DMS79 treated with DMSO at 0.1 percent for 48 hours (cell line): ENCODE results near the gene AMFR.
A peak's percentile ranks its signal among the peaks of the same experiment; 100 is the strongest.
"Not testable (repeated sequence)": the region's sequence is repeated elsewhere in the genome, so short reads cannot be mapped to it uniquely, and the experiment has no call there.

Source experiments
- DNase-seq: peaks from one replicate; lab custom pipeline; 2025; lab: John Stamatoyannopoulos, UW

AMFR gene

GRCh38 chr16:56388209-56388608, 37.1 kb downstream of the AMFR start:
- no peak for DNase-seq

- DNase-seq, result no peak
These were observed 37.9 kb downstream of the AMFR start for GRCh38 chr16:56387396-56387795.

GRCh38 chr16:56384074-56384721, 41.1 kb downstream of the AMFR start:
- DNase-seq, result no peak

- DNase-seq, result no peak
These were observed 42.4 kb downstream of the AMFR start for GRCh38 chr16:56382901-56383355.

- no peak for DNase-seq
These were observed 42.9 kb downstream of the AMFR start for GRCh38 chr16:56382459-56382858.

- DNase-seq, result not testable (repeated sequence)
These were observed 44.4 kb downstream of the AMFR start for GRCh38 chr16:56380778-56381485.

DNA sequence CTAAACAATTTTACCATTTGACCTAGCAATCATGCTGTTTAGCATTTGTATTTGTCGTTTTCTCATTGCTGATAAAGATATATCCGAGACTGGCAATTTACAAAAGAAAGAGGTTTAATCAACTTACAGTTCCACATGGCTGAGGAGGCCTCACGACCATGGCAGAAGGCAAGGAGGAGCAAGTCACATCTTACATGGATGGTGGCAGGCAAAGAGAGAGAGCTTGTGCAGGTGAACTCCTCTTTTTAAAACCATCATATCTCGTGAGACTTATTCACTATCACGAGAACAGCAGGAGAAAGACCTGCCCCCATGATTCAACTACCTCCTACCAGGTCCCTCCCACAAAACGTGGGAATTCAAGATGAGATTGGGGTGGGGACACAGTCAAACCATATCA, 46.3 kb downstream of the AMFR start:
- DNase-seq, result not testable (repeated sequence)

DNA sequence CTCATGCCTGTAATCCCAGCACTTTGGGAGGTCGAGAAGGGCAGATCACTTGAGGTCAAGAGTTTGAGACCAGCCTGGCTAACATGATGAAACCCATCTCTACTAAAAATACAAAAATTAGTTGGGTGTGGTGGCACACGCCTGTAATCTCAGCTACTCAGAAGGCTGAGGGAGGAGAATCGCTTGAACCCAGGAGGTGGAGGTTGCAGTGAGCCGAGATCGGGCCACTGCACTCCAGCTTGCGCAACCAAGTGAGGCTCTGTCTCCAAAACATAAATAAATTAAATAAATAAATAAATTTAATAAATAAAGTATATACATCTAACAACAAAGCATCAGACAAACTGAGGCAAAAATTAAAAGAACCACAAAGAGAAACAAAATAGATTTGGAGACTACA, 49.6 kb downstream of the AMFR start:
- DNase-seq, result not testable (repeated sequence)

- peak; percentile 40 for DNase-seq
These were observed 52.3 kb downstream of the AMFR start for GRCh38 chr16:56373003-56373402.

DNA sequence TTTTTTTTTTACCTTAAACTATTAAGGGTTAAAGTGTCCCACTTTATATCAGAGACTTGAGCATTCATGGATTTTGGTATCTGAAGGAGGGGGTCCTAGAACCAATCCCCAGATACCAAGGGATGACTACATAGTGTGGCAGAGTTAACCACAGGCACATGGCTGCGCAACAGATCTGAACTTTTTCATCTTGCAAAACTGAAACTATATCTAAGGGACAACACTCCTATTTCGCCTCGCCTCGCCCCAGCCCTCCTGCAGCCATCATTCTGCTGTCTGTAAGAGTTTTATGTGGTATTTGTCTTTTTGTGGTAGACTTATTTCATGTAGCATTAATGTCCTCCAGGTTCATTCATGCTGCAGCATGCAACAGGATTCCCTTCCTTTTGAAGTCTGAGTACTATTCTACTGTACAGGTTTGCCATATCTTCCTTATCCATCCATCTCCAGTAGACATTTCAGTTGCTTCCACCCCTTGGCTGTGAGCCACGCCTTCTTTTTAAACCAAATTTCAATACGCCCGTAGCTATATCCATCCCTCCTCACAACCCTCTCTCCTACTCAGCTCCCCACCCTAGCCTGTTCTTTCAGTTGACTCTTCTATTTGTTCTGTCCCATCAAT, 53.2 kb downstream of the AMFR start:
- DNase-seq, result no peak

DNA sequence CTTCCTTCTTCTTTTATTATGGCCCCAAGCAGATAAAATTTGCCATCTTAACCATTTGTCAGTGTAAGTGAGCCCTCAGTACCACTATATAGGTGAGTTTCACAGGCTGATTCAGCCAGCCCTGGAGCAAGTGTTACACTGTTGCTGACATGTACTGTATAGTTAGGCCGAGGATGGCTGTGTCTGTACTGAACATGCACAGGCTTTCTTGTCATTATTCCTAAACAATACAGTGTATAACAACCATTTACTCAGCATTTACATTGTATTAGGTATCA, 53.7 kb downstream of the AMFR start:
- DNase-seq, result no peak

DNA sequence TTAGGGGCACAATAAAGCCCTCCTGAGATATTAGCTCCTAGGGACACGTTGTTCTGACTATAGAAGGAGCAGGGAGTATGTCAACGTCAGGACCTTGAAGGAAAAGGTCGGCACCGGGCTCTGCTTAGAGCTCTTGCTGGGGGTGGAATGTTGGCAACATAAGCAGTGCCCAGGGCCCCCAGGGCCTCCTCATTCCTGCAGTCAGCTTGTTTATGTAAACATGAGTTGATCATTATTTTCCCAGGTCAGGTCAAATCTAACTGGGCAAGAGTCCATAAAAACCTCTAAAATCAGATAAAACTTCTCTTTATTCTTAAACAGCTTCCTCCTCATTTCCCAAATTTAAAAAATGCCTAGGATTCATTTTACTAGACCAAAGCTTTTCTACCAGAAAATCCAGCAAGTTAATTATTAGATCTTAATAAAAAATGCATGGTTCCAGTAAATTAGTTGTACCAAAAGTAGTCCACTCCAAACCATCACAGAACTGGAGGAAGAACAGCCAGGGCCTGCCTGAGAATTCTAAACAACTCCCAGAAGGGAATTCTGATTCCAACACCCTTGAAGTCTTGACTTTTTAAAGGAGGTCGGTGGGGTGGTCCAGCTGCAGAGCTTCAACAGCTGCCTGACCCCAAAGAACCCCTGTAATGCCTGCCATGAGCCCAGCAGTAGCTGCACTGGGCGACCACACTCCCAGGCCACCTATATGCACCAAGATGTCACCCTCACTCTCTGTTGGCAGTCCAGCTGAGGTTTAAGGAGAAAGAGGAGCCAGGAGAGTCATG, 54.3 kb downstream of the AMFR start:
- no peak for DNase-seq

DNA sequence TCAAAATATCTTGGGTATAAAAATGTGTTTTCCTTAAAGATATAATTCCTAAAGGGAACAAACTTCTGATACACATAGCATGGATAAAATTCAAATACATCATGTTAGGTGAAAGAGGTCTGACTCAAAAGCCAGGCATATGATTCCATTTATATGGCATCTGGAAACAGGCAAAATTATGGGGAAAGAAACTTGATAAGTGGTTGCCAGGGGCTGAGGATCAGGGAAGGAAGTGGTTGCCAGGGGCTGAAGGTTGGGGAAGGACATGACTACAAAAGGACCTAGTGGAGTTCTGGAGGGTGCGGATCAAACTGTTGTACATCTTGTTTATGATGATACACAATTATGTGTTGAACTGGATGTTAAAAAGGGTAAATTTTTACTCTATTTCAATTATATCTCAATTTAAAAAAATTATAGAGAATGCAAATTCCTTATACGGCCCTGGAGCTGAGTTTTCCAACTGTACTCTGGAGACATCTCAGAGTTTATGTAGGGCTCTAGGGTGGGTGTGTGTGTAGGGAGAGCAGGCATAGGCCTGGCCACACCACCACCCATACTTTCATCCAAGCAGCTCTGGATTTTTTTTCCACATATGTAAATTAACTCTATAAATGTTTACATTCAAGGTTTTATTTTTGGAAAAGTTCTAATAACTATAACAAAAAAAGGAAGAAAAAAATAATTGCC, 55.0 kb downstream of the AMFR start:
- no peak for DNase-seq

DNA sequence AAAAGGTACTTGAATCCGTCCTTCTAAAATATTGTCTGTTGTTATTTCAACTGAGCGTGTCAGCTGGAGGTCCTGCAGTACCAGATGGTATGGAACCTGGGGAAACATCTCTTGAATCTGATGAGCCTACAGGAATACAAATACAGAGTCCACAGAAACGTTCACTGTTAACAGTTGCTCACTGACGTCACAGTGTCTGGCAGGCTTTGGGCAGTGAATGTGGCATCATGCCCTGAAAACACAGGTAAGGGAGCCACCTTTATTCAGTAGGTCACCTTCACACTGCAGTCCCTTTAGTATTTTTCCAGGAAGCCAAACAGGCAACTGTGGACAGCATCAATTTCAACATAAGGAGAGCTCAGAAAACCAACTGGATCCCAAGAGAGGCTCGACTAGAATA, 56.1 kb downstream of the AMFR start:
- DNase-seq, result no peak

GRCh38 chr16:56368545-56368944, 56.8 kb downstream of the AMFR start:
- no peak for DNase-seq

DNA sequence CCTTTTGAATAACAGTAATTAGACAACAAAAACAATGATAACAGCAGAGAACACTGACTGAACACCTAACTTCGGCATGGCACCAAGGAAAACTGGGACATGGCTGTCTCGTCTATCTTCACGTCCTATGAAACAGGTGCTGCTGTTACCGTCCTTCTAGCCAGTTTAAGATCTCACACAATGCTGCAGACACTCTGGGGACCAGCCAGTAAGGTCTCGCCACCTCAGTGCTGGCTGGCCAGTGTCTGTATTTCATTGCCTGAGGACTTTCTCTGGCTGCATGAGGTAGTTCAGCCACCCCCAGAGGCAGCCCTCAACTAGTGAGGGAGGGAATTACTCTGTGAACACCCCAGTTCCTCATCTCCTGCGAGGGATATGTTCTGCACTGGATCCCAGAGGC, 57.6 kb downstream of the AMFR start:
- no peak for DNase-seq

DNA sequence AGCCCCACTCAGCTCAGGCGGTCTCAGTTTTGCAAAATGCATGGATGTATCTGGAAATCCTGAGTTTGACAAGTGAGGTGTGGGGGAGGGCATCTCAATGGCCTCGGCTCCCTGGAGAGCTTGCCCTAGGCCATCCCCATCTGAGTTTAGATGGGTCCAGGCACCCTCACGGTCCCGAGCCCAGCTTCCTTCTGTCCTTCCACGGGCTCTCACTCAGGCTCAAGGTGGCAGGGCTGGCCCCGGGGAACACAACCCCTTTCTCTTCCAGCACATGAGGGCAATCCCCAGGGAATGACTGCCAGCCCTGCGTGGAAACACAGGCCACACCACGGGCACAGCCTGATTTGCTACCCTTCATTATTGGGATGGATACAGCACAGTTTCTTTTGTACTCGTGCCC, 58.4 kb downstream of the AMFR start:
- DNase-seq, result no peak

- DNase-seq, result no peak
These were observed 59.8 kb downstream of the AMFR start for GRCh38 chr16:56365552-56365951.

DNA sequence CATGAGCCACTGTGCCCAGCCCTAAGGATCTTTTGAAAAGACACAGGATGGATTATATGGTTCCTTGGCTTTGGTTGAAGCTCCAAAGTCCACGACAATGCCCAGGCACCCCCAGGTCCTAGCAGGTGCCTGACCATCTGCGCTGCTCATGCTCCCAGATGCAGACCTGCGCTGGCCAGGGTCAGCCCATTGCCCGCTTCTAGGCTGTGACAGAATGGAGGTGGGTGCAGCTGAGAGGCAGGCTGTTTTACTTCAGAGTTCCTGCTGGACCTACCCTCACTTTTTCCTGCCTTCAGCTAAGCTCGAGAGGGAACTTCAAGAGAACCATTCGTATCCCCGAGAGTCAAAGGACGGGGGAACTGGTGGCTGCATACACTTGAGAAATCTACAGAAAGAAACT, 60.5 kb downstream of the AMFR start:
- no peak for DNase-seq

DNA sequence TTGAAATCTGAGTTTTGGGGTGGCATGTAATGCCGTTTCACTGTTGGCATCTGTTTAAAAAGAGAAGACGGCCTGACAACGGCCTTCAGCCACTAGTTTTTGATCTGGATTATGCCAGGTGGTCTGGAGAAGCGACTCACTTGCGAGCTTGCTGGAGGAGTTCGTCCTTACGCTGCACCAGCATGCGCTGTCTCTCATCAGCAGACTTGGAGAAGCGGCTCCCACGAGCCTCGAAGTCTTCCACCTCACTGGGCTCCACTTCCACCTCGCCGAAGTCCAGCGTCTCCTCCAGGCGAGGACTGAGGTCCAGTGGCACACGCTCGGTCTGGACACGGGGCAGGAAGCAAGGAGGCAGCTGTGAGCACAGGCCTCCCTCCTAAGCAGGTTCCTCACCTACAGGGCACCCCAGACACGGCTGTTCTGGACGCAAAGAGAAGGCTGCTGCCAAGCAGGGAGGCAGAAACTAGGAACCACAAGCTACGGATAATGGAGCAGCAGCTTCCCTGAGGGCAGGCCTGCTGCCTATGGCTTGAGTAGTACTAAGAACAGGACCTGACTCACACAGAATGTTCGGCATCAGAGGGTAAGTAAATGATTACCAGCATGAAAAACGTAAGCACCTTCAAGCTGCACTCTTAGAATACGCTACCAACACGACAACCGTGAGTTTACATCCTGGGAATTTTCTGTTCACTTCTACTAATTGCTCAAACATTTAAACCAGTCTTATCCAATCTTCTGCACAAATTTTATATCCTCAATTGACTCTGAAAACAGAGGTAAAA, 61.4 kb downstream of the AMFR start:
- no peak for DNase-seq

DNA sequence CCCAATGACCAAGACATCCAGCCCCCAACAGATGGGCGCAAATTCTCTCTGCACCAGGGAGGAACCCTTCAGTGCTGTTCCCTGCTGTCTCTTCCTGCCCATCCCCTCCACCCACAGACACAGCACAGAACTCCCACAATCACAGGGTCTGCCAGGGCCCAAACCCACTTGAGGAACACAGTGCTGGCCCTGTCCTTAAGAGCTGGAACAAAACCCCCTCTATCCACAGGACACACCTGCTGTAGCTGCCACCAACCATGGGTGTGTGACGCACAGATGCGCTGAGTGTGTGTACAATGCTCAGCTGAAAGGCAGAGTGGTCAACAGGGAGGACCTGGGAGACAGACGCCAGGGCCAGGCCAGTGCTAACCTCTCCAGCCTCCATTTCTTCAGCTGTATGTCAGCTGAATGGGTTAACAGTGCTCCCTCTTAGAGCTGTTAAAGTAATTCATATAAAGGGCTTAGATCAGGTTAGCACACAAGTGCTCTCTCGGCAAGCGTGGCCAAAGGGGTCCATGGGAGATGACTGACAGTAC, 62.1 kb downstream of the AMFR start:
- no peak for DNase-seq
